MV-4-11 (cell line): ENCODE measurements around the gene GAB4.
"Not testable (repeated sequence)": the region's sequence is repeated elsewhere in the genome, so short reads cannot be mapped to it uniquely, and the experiment has no call there.

Experiments
- DNase-seq: peaks from one replicate; lab custom pipeline; 2025; lab: John Stamatoyannopoulos, UW

GAB4 gene

GRCh38 chr22:16959345-16959930 is 48.6 kb downstream of the GAB4 start:
- DNase-seq = no peak

GRCh38 chr22:16958475-16958874 is 49.5 kb downstream of the GAB4 start:
- no peak for DNase-seq

GRCh38 chr22:16957781-16958180 is 50.2 kb downstream of the GAB4 start:
- DNase-seq = no peak

- no peak for DNase-seq
Observed at GRCh38 chr22:16956290-16956689, 51.7 kb downstream of the GAB4 start.

- DNase-seq = no peak
Observed at GRCh38 chr22:16955678-16956210, 52.3 kb downstream of the GAB4 start.

GRCh38 chr22:16955081-16955480 is 52.9 kb downstream of the GAB4 start:
- DNase-seq = no peak

- no peak for DNase-seq
Observed at GRCh38 chr22:16954060-16954403, 54.0 kb downstream of the GAB4 start.

GRCh38 chr22:16953206-16954059 is 54.6 kb downstream of the GAB4 start:
- DNase-seq = no peak

GRCh38 chr22:16949561-16949960 is 58.5 kb downstream of the GAB4 start:
- DNase-seq = no peak

- no peak for DNase-seq
Observed at GRCh38 chr22:16937811-16938210, 70.2 kb downstream of the GAB4 start.

GRCh38 chr22:16937209-16937608 is 70.8 kb downstream of the GAB4 start:
- DNase-seq = not testable (repeated sequence)

- DNase-seq = no peak
Observed at GRCh38 chr22:16936625-16937024, 71.4 kb downstream of the GAB4 start.

GRCh38 chr22:16935209-16935608 is 72.8 kb downstream of the GAB4 start:
- DNase-seq = no peak

GRCh38 chr22:16933291-16934282 is 74.4 kb downstream of the GAB4 start:
- no peak for DNase-seq

- DNase-seq = no peak
Observed at GRCh38 chr22:16932577-16932976, 75.4 kb downstream of the GAB4 start.

GRCh38 chr22:16925407-16925966 is 82.5 kb downstream of the GAB4 start:
- DNase-seq = no peak

- DNase-seq = no peak
Observed at GRCh38 chr22:16922706-16923105, 85.3 kb downstream of the GAB4 start.

GRCh38 chr22:16922076-16922475 is 85.9 kb downstream of the GAB4 start:
- no peak for DNase-seq

- peak; percentile 29 for DNase-seq
Observed at GRCh38 chr22:16917144-16918003, 90.6 kb downstream of the GAB4 start.

- DNase-seq = no peak
Observed at GRCh38 chr22:16915701-16916100, 92.3 kb downstream of the GAB4 start.

GRCh38 chr22:16914911-16915310 is 93.1 kb downstream of the GAB4 start:
- DNase-seq = not testable (repeated sequence)
